GM18498 (cell line): ENCODE measurements around the gene SIPA1L3.

Source experiments
- ATAC-seq: cut with Tn5 transposase; IDR thresholded peaks from one replicate; pipeline ENCODE4 v1.9.1; 2021; ENCODE audit warnings: mild to moderate bottlenecking, moderate library complexity; ENCODE audit not compliant: unreplicated experiment

SIPA1L3 gene

GRCh38 chr19:38175422-38175821, 268.4 kb downstream of the SIPA1L3 start:
- no peak for ATAC-seq

GRCh38 chr19:38180071-38180470, 273.1 kb downstream of the SIPA1L3 start:
- ATAC-seq = no peak

- no peak for ATAC-seq
These were observed 275.7 kb downstream of the SIPA1L3 start for GRCh38 chr19:38182536-38183210.

- ATAC-seq = no peak
These were observed 276.4 kb downstream of the SIPA1L3 start for GRCh38 chr19:38183251-38183897.

- ATAC-seq = no peak
These were observed 277.8 kb downstream of the SIPA1L3 start for GRCh38 chr19:38184815-38185214.

GRCh38 chr19:38185562-38185961, 278.6 kb downstream of the SIPA1L3 start:
- ATAC-seq = no peak

GRCh38 chr19:38190061-38190460, 283.1 kb downstream of the SIPA1L3 start:
- no peak for ATAC-seq

- no peak for ATAC-seq
These were observed 283.8 kb downstream of the SIPA1L3 start for GRCh38 chr19:38190793-38191192.

GRCh38 chr19:38191747-38192146, 284.7 kb downstream of the SIPA1L3 start:
- ATAC-seq = no peak

GRCh38 chr19:38193445-38193844, 286.4 kb downstream of the SIPA1L3 start:
- ATAC-seq = no peak

- no peak for ATAC-seq
These were observed 287.2 kb downstream of the SIPA1L3 start for GRCh38 chr19:38194061-38194701.

GRCh38 chr19:38195237-38195636, 288.2 kb downstream of the SIPA1L3 start:
- ATAC-seq = no peak

- no peak for ATAC-seq
These were observed 289.3 kb downstream of the SIPA1L3 start for GRCh38 chr19:38196245-38196837.

- no peak for ATAC-seq
These were observed 290.1 kb downstream of the SIPA1L3 start for GRCh38 chr19:38196948-38197656.

GRCh38 chr19:38197937-38198704, 291.1 kb downstream of the SIPA1L3 start:
- ATAC-seq = no peak

GRCh38 chr19:38199340-38199739, 292.3 kb downstream of the SIPA1L3 start:
- ATAC-seq = no peak

- no peak for ATAC-seq
These were observed 294.7 kb downstream of the SIPA1L3 start for GRCh38 chr19:38201731-38202130.

GRCh38 chr19:38202504-38202903, 295.5 kb downstream of the SIPA1L3 start:
- ATAC-seq = no peak

- no peak for ATAC-seq
These were observed 296.2 kb downstream of the SIPA1L3 start for GRCh38 chr19:38203197-38203596.

- ATAC-seq = no peak
These were observed 297.1 kb downstream of the SIPA1L3 start for GRCh38 chr19:38204096-38204495.
